HG02623 (cell line): ENCODE data around the gene PPP1CA.
A peak's percentile ranks its signal among the peaks of the same experiment; 100 is the strongest.
"Not testable (repeated sequence)": the region's sequence is repeated elsewhere in the genome, so short reads cannot be mapped to it uniquely, and the experiment has no call there.

Experiments
- ATAC-seq: cut with Tn5 transposase; IDR thresholded peaks from one replicate; pipeline ENCODE4 v1.9.1; 2021; ENCODE audit warnings: moderate library complexity; ENCODE audit not compliant: unreplicated experiment

The PPP1CA gene

DNA sequence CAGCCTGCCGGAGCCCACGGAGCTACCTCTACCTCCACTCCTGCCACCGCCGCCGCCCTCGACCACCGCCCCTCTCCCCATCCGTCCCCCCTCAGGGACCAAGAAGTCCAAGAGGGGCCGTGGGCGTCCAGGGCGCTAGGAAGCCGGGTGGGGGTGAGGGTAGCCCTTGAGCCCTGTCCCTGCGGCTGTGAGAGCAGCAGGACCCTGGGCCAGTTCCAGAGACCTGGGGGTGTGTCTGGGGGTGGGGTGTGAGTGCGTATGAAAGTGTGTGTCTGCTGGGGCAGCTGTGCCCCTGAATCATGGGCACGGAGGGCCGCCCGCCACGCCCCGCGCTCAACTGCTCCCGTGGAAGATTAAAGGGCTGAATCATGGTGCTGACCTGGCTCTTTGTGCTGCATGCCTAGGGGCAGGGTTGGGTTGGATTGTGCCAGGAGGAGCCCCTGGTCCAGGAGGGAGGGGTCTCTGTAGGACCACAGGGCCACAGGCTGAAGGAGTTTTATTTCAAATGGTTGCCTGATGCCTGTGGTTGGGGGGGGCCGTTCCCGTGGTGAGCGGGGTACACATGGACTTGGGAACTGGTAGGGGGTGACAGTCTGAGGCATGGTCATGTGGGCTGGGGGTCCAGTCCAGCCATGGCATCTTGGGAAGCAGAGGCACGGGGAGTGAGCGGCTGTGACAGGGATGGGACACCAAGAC, 33.5 kb upstream of the PPP1CA start:
- ATAC-seq, result no peak

DNA sequence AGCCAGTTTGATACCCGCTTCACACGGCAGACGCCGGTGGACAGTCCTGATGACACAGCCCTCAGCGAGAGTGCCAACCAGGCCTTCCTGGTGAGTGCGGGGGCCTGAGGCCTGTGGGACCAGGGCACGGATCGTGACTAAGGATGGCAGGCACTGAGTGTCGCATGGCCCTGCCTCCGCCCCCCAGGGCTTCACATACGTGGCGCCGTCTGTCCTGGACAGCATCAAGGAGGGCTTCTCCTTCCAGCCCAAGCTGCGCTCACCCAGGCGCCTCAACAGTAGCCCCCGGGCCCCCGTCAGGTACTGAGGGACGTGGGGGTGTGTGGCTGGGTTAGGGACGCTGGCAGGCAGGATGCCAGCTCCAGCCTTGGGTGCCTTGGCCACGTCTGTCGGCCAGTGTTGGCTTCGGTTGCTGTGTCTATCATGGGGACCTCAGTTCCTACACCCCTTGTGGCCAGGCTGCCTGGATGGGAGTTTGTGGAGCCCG, 32.8 kb upstream of the PPP1CA start:
- no peak for ATAC-seq

DNA sequence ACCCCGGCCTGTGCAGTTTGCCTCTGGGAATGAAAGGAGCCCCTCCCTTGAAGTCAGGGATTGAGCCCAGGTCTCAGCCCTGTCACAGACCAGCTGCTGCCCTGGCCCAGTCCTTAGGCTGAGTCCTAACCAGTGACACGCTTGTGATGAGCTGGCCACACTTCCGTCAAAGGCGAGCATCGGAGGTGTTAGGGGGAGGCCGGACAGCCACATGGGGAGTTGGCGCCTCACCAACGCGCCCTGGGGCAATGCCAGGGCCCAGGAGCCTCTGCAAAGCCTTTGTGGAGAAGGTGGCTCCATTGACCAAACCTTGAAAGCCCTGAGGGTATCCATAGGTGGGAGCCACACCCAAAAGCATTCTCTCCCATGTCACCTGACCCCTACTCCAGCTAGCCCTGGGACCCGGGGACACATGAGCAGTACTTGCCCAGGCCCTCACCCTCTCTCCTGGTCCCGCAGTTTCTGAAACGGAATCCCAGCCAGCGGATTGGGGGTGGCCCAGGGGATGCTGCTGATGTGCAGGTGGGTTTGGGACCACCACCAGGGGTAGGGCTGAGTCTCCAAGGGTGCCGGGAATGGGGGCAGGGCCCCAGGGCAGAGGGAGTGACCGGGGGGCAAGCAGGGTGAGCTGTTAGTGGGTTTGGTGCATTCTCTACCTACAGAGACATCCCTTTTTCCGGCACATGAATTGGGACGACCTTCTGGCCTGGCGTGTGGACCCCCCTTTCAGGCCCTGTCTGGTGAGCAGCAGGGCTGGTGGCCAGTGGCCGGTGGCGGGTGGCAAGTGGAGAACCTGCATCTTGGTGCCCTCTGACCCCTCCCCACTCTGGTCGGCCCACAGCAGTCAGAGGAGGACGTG, 32.1 kb upstream of the PPP1CA start:
- no peak for ATAC-seq

- ATAC-seq, result no peak
Measured at GRCh38 chr11:67432655-67433349, 31.1 kb upstream of the PPP1CA start.

- ATAC-seq, result no peak
Measured at GRCh38 chr11:67431346-67432249, 29.9 kb upstream of the PPP1CA start.

DNA sequence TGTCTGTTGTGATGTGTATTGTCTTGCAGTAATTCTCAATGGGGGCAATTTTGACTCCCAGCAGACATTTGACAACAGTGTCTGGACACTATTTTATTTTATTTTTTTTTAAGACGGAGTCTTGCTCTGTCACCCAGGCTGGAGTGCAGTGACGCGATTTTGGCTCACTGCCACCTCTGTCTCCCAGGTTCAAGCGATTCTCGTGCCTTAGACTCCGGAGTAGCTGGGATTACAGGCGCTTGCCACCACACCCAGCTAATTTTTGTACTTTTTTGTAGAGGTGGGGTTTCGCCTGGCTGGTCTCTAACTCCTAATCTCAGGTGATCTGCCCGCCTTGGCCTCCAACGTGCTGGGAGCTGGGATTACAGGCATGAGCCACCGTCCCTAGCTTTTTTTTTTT, 28.1 kb upstream of the PPP1CA start:
- ATAC-seq, result no peak

DNA sequence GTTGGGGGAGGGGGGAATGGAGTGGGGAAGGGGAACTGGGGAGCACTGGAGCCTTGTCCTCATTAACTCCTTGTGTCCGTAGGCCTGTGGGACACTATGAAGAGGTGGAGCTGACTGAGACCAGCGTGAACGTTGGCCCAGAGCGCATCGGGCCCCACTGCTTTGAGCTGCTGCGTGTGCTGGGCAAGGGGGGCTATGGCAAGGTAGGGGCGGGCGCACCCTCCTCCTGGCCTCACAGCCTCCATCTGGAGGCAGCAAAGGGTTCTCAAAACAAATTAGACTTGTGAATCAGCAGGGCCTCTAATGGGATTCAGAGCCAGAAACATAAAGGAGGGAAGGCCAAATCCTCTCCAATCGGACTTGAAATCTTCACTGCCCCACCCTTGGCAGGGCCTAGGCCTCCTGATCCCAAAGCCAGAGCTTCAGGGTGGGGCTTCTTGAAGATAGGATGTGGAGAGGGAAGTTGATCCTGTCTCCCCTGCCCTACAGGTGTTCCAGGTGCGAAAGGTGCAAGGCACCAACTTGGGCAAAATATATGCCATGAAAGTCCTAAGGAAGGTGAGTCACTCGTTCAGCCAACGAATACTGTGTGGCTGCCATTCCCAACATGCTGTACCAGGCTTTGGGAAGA, 27.5 kb upstream of the PPP1CA start:
- ATAC-seq, result no peak

DNA sequence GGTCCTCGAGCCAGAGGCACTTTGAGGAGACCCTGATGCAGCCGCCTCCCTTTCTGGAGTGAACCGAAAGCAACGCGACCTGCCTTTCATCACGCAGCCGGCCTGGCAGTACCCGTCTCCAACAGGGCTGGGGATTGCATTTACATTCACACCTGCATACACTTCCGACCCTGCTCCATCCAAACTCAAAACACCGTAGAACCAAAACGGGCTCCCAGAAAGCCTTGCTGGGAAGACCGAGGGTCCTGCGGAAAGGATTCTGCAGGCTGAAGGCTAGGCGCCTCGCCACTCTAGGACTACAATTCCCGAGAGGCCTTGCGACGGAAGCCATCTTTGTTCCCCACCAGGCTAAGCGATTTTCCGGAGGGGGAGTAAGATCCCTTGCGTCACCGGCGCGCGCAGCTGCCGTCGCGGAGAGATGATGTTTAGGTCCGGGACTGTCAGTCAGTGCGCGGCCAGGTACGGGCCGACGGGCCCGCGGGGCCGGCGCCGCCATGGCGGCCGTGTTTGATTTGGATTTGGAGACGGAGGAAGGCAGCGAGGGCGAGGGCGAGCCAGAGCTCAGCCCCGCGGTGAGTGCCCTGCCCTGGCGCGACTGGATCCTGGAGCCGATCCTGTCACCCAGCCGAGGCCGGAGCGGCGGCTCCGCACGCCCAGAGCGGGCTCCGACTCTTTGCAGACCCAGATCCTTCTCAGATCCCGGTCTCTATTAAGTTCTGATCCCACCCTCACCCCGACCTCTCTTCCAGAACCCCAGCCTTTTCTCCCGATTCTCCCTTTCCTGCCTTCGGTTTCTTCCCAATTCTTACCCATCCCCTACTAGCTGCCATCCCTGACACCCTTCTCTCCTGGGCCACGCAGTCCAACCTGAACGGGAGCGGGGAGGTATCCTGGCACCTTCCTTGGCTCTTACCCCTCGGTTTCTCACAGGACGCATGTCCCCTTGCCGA, 26.7 kb upstream of the PPP1CA start, which contains the start of gene RPS6KB2:
Gene RPS6KB2 (plus strand): TSS at position 443 of the 950 bp plus-strand sequence. CDS start 52 bp downstream, at position 495.
- peak; percentile 84 for ATAC-seq

DNA sequence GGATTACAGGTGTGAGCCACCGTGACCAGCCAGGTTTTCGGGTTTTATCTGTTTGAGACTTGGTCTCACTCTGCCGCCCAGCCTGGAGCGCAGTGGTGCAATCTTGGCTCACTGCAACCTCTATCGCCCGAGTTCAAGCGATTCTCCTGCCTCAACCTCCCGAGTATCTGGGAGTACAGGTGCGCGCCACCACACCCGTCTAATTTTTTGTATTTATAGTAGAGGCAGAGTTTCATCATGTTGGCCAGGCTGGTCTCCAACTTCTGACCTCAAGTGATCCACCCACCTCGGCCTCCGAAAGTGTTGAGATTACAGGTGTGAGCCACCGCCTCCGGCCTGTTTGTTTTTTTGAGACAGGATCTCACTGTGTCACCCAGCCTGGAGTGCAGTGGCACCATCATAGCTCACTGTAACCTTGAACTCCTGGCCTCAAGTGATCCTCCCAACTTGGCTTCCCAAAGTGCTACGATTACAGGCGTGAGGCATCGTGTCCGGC, 25.8 kb upstream of the PPP1CA start:
- not testable (repeated sequence) for ATAC-seq

DNA sequence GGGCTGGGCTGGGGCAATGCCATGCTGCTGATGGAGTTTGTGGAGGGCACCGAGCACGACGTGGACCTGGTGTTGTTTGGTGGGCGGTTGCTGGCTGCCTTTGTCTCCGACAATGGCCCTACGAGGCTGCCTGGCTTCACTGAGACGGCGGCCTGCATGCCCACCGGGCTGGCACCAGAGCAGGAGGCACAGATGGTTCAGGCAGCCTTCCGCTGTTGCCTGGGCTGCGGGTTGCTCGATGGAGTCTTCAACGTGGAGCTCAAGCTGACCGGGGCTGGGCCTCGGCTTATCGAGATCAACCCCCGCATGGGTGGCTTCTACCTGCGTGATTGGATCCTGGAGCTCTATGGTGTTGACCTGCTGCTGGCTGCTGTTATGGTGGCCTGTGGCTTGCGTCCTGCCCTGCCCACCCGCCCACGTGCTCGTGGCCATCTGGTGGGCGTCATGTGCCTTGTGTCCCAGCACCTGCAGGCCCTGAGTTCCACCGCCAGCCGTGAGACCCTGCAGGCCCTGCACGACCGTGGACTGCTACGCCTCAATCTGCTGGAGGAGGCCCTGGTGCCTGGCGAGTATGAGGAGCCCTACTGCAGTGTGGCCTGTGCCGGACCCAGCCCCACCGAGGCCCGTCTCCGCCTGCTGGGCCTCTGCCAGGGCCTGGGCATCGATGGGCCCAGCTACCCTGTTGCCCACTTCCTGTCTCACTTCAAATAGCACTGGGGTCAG, 22.4 kb upstream of the PPP1CA start:
- ATAC-seq, result no peak

DNA sequence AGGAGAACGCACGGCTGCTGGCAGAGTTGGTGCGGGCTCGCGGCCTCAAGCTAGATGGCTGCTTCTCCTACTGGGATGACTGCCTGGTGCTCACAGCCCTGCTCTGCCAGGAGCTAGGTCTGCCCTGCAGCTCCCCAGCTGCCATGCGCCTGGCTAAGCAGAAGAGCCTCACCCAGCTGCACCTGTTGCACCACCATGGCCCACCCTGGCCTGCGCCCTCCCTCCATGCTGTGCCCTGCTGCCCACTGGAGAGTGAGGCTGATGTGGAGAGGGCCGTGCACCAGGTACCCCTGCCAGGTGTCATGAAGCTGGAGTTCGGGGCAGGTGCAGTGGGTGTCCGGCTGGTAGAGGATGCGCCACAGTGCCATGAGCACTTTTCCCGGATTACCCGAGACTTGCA, 21.8 kb upstream of the PPP1CA start:
- no peak for ATAC-seq

GRCh38 chr11:67422891-67423290, 21.2 kb upstream of the PPP1CA start:
- ATAC-seq, result no peak

DNA sequence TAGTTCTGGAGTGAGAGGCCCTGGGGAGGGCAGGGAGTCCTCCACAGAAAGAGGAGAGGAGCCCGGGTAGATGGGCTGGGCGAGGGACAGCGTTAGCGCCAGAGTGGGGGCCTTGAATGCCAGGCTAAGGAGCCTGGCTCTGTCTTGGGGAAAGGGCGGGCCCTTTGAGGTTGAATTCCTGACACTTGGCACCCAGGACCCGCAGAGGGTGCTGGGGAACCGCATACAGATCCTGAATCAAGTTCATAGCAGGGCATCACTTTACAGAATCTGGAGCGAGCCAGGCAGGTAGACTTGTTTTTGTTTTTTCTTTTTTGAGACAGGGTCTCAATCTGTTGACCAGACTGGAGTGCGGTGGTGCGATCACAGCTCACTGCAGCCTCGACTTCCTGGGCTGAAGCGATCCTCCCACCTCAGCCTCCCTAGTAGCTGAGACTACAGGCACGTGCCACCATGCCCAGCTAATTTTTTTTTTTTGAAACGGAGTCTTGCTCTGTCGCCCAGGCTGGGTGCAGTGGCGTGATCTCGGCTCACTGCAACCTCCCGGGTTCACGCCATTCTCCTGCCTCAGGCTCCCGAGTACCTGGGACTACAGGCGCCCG, 19.9 kb upstream of the PPP1CA start:
- no peak for ATAC-seq

- peak; percentile 86 for ATAC-seq
Measured at GRCh38 chr11:67420646-67421429, 19.2 kb upstream of the PPP1CA start.

DNA sequence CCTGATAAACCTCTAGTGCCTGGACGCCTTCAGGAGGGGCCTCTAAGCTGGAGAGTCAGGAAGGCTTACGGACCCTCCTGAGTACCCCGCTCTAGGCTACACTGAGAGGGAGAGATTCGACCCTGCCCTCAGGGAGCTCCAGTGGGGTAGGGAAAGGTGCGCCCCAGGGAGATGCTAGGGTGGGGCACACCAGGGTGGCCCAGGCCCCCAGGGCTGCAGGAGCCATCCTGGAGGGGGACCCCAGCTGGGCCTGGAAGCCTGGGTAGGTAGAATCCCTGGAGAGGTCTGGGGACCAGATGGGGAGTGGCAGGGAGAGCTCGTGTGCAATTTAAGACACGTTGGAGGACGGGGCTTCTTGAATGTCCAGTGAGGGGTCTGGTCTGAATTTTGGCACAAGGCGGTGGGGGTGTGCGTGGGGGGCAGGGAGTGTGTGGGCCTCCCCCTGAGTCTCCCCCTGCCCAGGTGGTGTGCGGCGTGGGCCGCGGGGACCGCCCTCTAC, 18.5 kb upstream of the PPP1CA start:
- ATAC-seq, result no peak

- ATAC-seq, result no peak
Measured at GRCh38 chr11:67419325-67420049, 17.8 kb upstream of the PPP1CA start.
